ENCODE measurements around the gene SLC9A3. TPM values are rescaled to one million over a fixed set of nuclear protein-coding genes. Genes with fewer than 3 reads are reported as not detected.

SLC9A3 gene
- total and polyA plus RNA-seq, 7 donors = 0.81 to 1.7 (median 1.2) TPM

GRCh38 chr5:464843-465590 is 59.2 kb downstream of the SLC9A3 start:
- Histone ChIP-seq H3K27me3 (ENCODE audit: insufficient read depth in 3 of 3, low read length in 2 of 3) (no peaks in the 10 kb centered on the region), H3K4me3 (no peak overlapping the region), H3K9me3 (no peaks in the 10 kb centered on the region), H3K27ac (no peak overlapping the region), H3K4me1 (no peaks in the 10 kb centered on the region), H3K36me3 (ENCODE audit: insufficient read depth in 1 of 2, low read depth in 1 of 2) (peaks cover 2 to 78% of the 10 kb centered on the region in 2 donors)
- TF ChIP-seq CTCF (IDR thresholded peaks at IDR 0.05) = no peak
- peak in 1 of 4 donors; percentile 13 for ATAC-seq
- peak in 1 of 2 donors; percentile 46 for DNase-seq
- WGBS, 3 donors = 93 to 95% (median 95%) methylated on average over 57 to 63 of the region's 63 CpGs
- intact Hi-C loops (cut with DNase I) = loop anchor here in 1 of 2 donors (10.0 kb wide), 1 partner anchor 430 kb away; the partner anchor contains the start of genes BRD9 and TRIP13

DNA sequence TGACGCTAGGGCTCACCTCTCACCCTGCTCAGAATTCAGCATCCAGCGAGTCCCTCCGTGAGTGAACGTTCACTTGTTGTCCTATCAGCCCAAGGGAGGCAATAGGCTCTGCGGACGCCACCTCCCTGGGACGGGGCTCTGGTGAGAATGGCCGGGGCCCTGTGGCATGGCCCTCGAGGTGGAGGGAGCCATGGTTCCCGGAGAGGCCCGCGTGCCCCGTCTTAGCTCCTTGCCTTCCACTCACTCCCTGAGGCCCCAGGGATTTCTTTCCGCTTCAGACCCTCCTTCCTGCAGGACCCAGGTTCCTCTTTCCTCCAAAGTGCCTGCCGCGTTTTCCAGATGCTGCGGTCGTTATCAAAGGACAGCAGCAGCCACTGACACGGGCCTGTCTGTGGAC is 59.8 kb downstream of the SLC9A3 start:
- TF ChIP-seq CTCF (IDR thresholded peaks at IDR 0.05) = no peak
- no peaks in the 10 kb centered on the region for H3K27me3 ChIP-seq (ENCODE audit: insufficient read depth in 3 of 3, low read length in 2 of 3)
- H3K9me3 ChIP-seq = no peaks in the 10 kb centered on the region
- peaks cover 2 to 80% of the 10 kb centered on the region in 2 donors for H3K36me3 ChIP-seq (ENCODE audit: insufficient read depth in 1 of 2, low read depth in 1 of 2)
- no peak overlapping the region for H3K4me3 ChIP-seq
- no peak overlapping the region for H3K27ac ChIP-seq
- H3K4me1 ChIP-seq = no peaks in the 10 kb centered on the region
- DNase-seq (peak in 1 of 2 donors; percentile 35), ATAC-seq (no peak)
- intact Hi-C loops (cut with DNase I) = loop anchor here in 1 of 2 donors (10.0 kb wide), 1 partner anchor 430 kb away; the partner anchor contains the start of genes BRD9 and TRIP13
- 89 to 90% (median 89%) methylated on average over 19 of the region's 19 CpGs for WGBS, 3 donors

GRCh38 chr5:463952-464351 is 60.3 kb downstream of the SLC9A3 start:
- intact Hi-C loops (cut with DNase I) = loop anchor here in 1 of 2 donors (10.0 kb wide), 1 partner anchor 431 kb away; the partner anchor contains the start of genes BRD9 and TRIP13
- H3K9me3 ChIP-seq = no peaks in the 10 kb centered on the region
- 80 to 86% (median 81%) methylated on average over 18 of the region's 18 CpGs for WGBS, 3 donors
- DNase-seq (peak in 1 of 2 donors; percentile 50), ATAC-seq (no peak)
- H3K27me3 ChIP-seq (ENCODE audit: insufficient read depth in 3 of 3, low read length in 2 of 3) = no peaks in the 10 kb centered on the region
- no peak overlapping the region for H3K27ac ChIP-seq
- TF ChIP-seq CTCF (IDR thresholded peaks at IDR 0.05) = no peak
- no peak overlapping the region for H3K4me3 ChIP-seq
- peaks cover 2 to 82% of the 10 kb centered on the region in 2 donors for H3K36me3 ChIP-seq (ENCODE audit: insufficient read depth in 1 of 2, low read depth in 1 of 2)
- H3K4me1 ChIP-seq = no peaks in the 10 kb centered on the region

GRCh38 chr5:463301-463700 is 60.9 kb downstream of the SLC9A3 start:
- DNase-seq (peak in 1 of 2 donors; percentile 12), ATAC-seq (no peak)
- H3K4me1 ChIP-seq = no peaks in the 10 kb centered on the region
- peaks cover 9 to 87% of the 10 kb centered on the region in 2 donors for H3K36me3 ChIP-seq (ENCODE audit: insufficient read depth in 1 of 2, low read depth in 1 of 2)
- WGBS, 3 donors = 78 to 80% (median 78%) methylated on average over 7 of the region's 7 CpGs
- no peak overlapping the region for H3K27ac ChIP-seq
- no peak overlapping the region for H3K4me3 ChIP-seq
- TF ChIP-seq CTCF (IDR thresholded peaks at IDR 0.05) = no peak
- intact Hi-C loops (cut with DNase I) = loop anchor here in 1 of 2 donors (10.0 kb wide), 1 partner anchor 432 kb away; the partner anchor contains the start of genes BRD9 and TRIP13
- no peaks in the 10 kb centered on the region for H3K9me3 ChIP-seq
- H3K27me3 ChIP-seq (ENCODE audit: insufficient read depth in 3 of 3, low read length in 2 of 3) = no peaks in the 10 kb centered on the region

All from psoas muscle (tissue), 8 donors.